Measurements from ENCODE around the gene AXL. TPM values are rescaled to one million over a fixed set of nuclear protein-coding genes. Genes with fewer than 3 reads are reported as not detected.

The AXL gene
- total and polyA plus RNA-seq, 9 of the 15 experiments (the other 6 are each of a cell fraction or from before 2014, with no cell fraction given), result 0.80 to 6.6 (median 1.6) TPM

DNA sequence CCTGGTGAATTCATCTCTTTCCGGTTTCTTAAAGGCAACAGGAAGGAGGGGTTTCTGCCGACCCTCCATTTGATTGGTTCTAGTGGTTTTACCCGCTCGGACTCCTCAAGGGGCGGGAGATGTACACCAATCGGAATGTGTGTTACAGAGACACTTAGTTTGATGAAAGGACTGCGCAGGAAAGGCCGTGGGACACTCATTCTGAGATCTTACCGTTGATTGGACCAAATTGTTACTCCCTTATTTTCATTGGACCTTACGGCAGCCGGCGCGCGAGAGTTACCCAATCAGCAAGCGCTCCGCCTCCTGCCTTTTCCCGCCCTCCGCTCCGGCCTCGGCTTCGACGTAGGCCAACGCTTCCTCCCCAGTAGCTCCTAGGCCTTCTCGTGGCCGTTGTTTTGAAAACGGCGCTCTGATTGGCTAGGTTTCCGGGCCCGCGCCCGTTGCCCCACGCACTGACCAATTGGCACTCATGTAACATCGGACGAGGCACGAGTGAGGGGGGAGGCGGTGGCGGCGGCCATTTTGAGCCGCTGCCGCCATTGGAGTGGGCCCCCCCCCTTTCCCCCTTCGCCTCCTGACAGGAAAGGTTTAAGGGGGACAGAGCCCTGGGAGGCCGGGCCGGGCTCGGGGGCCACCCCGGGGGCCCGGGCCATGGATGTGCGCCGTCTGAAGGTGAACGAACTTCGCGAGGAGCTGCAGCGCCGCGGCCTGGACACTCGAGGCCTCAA is 45.0 kb downstream of the AXL start, which contains the start of gene HNRNPUL1 (continued):
- TF ChIP-seq, protein P1, sequence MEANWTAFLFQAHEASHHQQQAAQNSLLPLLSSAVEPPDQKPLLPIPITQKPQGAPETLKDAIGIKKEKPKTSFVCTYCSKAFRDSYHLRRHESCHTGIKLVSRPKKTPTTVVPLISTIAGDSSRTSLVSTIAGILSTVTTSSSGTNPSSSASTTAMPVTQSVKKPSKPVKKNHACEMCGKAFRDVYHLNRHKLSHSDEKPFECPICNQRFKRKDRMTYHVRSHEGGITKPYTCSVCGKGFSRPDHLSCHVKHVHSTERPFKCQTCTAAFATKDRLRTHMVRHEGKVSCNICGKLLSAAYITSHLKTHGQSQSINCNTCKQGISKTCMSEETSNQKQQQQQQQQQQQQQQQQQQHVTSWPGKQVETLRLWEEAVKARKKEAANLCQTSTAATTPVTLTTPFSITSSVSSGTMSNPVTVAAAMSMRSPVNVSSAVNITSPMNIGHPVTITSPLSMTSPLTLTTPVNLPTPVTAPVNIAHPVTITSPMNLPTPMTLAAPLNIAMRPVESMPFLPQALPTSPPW (CRISPR knock-in tag; IDR thresholded peaks at IDR 0.05), result peak; percentile 100
- TF ChIP-seq USF1 (CRISPR knock-in tag; IDR thresholded peaks at IDR 0.05) (peak; percentile 67), FOXP1 (CRISPR knock-in tag; IDR thresholded peaks at IDR 0.05) (peak; percentile 84), RUNX1 (IDR thresholded peaks at IDR 0.05; ENCODE audit: low read depth) (no peak), HDAC2 (IDR thresholded peaks at IDR 0.05) (no peak), NCOA4 (IDR thresholded peaks at IDR 0.05; ENCODE audit: partially characterized antibody) (no peak), MIER1 (IDR thresholded peaks at IDR 0.05; ENCODE audit: low read depth) (no peak), KHSRP (IDR thresholded peaks at IDR 0.05) (no peak), SREBF2 (CRISPR knock-in tag; IDR thresholded peaks at IDR 0.05) (no peak), ZBTB2 (IDR thresholded peaks at IDR 0.05) (no peak), CBFB (CRISPR knock-in tag; IDR thresholded peaks at IDR 0.05) (no peak), ZNF398 (CRISPR knock-in tag; IDR thresholded peaks at IDR 0.05) (no peak), HNRNPK (IDR thresholded peaks at IDR 0.05; ENCODE audit: low read depth, low read length, poor library complexity, severe bottlenecking) (peak; percentile 24), ATF7 (IDR thresholded peaks at IDR 0.05) (peak; percentile 80), ZNF507 (tag; conservative IDR thresholded peaks at IDR 0.05) (no peak), TCF7 (IDR thresholded peaks at IDR 0.05; ENCODE audit: borderline replicate concordance) (peak; percentile 89; the same call in 1 of the 2 replicates), ZFX (CRISPR knock-in tag; IDR thresholded peaks at IDR 0.05) (peak; percentile 99)
- TF ChIP-seq, protein P2, sequence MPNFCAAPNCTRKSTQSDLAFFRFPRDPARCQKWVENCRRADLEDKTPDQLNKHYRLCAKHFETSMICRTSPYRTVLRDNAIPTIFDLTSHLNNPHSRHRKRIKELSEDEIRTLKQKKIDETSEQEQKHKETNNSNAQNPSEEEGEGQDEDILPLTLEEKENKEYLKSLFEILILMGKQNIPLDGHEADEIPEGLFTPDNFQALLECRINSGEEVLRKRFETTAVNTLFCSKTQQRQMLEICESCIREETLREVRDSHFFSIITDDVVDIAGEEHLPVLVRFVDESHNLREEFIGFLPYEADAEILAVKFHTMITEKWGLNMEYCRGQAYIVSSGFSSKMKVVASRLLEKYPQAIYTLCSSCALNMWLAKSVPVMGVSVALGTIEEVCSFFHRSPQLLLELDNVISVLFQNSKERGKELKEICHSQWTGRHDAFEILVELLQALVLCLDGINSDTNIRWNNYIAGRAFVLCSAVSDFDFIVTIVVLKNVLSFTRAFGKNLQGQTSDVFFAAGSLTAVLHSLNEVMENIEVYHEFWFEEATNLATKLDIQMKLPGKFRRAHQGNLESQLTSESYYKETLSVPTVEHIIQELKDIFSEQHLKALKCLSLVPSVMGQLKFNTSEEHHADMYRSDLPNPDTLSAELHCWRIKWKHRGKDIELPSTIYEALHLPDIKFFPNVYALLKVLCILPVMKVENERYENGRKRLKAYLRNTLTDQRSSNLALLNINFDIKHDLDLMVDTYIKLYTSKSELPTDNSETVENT (CRISPR knock-in tag; IDR thresholded peaks at IDR 0.05), result no peak
- TF ChIP-seq, protein P3, sequence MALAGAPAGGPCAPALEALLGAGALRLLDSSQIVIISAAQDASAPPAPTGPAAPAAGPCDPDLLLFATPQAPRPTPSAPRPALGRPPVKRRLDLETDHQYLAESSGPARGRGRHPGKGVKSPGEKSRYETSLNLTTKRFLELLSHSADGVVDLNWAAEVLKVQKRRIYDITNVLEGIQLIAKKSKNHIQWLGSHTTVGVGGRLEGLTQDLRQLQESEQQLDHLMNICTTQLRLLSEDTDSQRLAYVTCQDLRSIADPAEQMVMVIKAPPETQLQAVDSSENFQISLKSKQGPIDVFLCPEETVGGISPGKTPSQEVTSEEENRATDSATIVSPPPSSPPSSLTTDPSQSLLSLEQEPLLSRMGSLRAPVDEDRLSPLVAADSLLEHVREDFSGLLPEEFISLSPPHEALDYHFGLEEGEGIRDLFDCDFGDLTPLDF (CRISPR knock-in tag; IDR thresholded peaks at IDR 0.05), result peak; percentile 98
